ENCODE results near the gene MAT2A.
"Not testable (repeated sequence)": the region's sequence is repeated elsewhere in the genome, so short reads cannot be mapped to it uniquely, and the experiment has no call there.

Gene MAT2A

GRCh38 chr2:85580206-85580605, 41.2 kb downstream of the MAT2A start:
- DNase-seq = no peak

- no peak for DNase-seq
These were observed 43.5 kb downstream of the MAT2A start for GRCh38 chr2:85582492-85582891.

GRCh38 chr2:85583667-85584353, 44.8 kb downstream of the MAT2A start:
- DNase-seq = peak; percentile 37

- DNase-seq = no peak
These were observed 45.4 kb downstream of the MAT2A start, which contains the start of gene VAMP5 for GRCh38 chr2:85584354-85584856. Gene VAMP5 (plus strand): TSS chr2:85584431. CDS start chr2:85584491, 60 bp downstream.

- DNase-seq = no peak
These were observed 46.2 kb downstream of the MAT2A start for GRCh38 chr2:85584857-85585780.

GRCh38 chr2:85585781-85586105, 46.8 kb downstream of the MAT2A start:
- DNase-seq = no peak

- DNase-seq = no peak
These were observed 49.3 kb downstream of the MAT2A start for GRCh38 chr2:85588236-85588635.

GRCh38 chr2:85588645-85589044, 49.7 kb downstream of the MAT2A start:
- no peak for DNase-seq

- no peak for DNase-seq
These were observed 50.2 kb downstream of the MAT2A start for GRCh38 chr2:85589181-85589580.

GRCh38 chr2:85589982-85590791, 51.2 kb downstream of the MAT2A start:
- no peak for DNase-seq

GRCh38 chr2:85590950-85591349, 52.0 kb downstream of the MAT2A start:
- DNase-seq = no peak

GRCh38 chr2:85591563-85591962, 52.6 kb downstream of the MAT2A start:
- DNase-seq = no peak

GRCh38 chr2:85592299-85592698, 53.3 kb downstream of the MAT2A start:
- DNase-seq = not testable (repeated sequence)

- DNase-seq = no peak
These were observed 54.1 kb downstream of the MAT2A start for GRCh38 chr2:85593023-85593422.

Data from CD4-positive, alpha-beta T cell treated with Interleukin-4 for 4 hours (primary cell).